ENCODE results near the gene HS6ST3.

HS6ST3 gene

GRCh38 chr13:96710166-96710862, 620.4 kb downstream of the HS6ST3 start:
- CTCF ChIA-PET: no interaction called here

GRCh38 chr13:96720446-96720845, 630.5 kb downstream of the HS6ST3 start:
- TF ChIP-seq PKNOX1 (IDR thresholded peaks at IDR 0.05) (no peak), TARDBP (IDR thresholded peaks at IDR 0.05) (no peak), NFRKB (IDR thresholded peaks at IDR 0.05) (no peak), FOXA1 (IDR thresholded peaks at IDR 0.05) (no peak), SUZ12 (IDR thresholded peaks at IDR 0.05) (no peak), BHLHE40 (IDR thresholded peaks at IDR 0.05; ENCODE audit: borderline replicate concordance) (no peak), ELF4 (IDR thresholded peaks at IDR 0.05) (no peak), FOXM1 (IDR thresholded peaks at IDR 0.05; ENCODE audit: borderline replicate concordance) (no peak), ZNF384 (IDR thresholded peaks at IDR 0.05) (no peak), HDGF (IDR thresholded peaks at IDR 0.05; ENCODE audit: borderline replicate concordance) (no peak), CTBP1 (IDR thresholded peaks at IDR 0.05; ENCODE audit: borderline replicate concordance) (no peak)
- ChIA-PET CTCF (no interaction called here), POLR2A (no interaction called here)
- DNase-seq (ENCODE audit: extremely low spot score): no peak

More at GRCh38 chr13:96710166-96710862, 620.4 kb downstream of the HS6ST3 start:
- POLR2A ChIA-PET: no interaction called here
- DNase-seq (ENCODE audit: extremely low spot score): no peak
- TF ChIP-seq ZNF384 (IDR thresholded peaks at IDR 0.05) (no peak), FOXK2 (IDR thresholded peaks at IDR 0.05) (no peak), L3MBTL2 (conservative IDR thresholded peaks at IDR 0.05) (no peak), CTBP1 (IDR thresholded peaks at IDR 0.05; ENCODE audit: borderline replicate concordance) (no peak), FOXA1 (IDR thresholded peaks at IDR 0.05) (no peak), LEF1 (IDR thresholded peaks at IDR 0.05; ENCODE audit: borderline replicate concordance) (no peak)

GRCh38 chr13:96726651-96727050, 636.7 kb downstream of the HS6ST3 start:
- TF ChIP-seq HDGF (IDR thresholded peaks at IDR 0.05; ENCODE audit: borderline replicate concordance): no peak
- no peak for TF ChIP-seq LEF1 (IDR thresholded peaks at IDR 0.05; ENCODE audit: borderline replicate concordance)
- TF ChIP-seq L3MBTL2 (conservative IDR thresholded peaks at IDR 0.05): no peak
- TF ChIP-seq CTBP1 (IDR thresholded peaks at IDR 0.05; ENCODE audit: borderline replicate concordance): no peak
- no peak for TF ChIP-seq ELF4 (IDR thresholded peaks at IDR 0.05)
- no peak for TF ChIP-seq ZNF384 (IDR thresholded peaks at IDR 0.05)
- TF ChIP-seq FOXM1 (IDR thresholded peaks at IDR 0.05; ENCODE audit: borderline replicate concordance): no peak
- no peak for TF ChIP-seq FOXA1 (IDR thresholded peaks at IDR 0.05)
- no peak for TF ChIP-seq NFRKB (IDR thresholded peaks at IDR 0.05)
- TF ChIP-seq BHLHE40 (IDR thresholded peaks at IDR 0.05; ENCODE audit: borderline replicate concordance): no peak
- no peak for TF ChIP-seq ARNT (IDR thresholded peaks at IDR 0.05)
- no peak for TF ChIP-seq SP1 (IDR thresholded peaks at IDR 0.05)
- TF ChIP-seq PKNOX1 (IDR thresholded peaks at IDR 0.05): no peak
- TF ChIP-seq FOXK2 (IDR thresholded peaks at IDR 0.05): no peak
- no peak for TF ChIP-seq SUZ12 (IDR thresholded peaks at IDR 0.05)
- no peak for TF ChIP-seq TARDBP (IDR thresholded peaks at IDR 0.05)
- ChIA-PET CTCF (no interaction called here), POLR2A (no interaction called here)
- DNase-seq (ENCODE audit: extremely low spot score): no peak

GRCh38 chr13:96728463-96728862, 638.6 kb downstream of the HS6ST3 start:
- ChIA-PET POLR2A (no interaction called here), CTCF (no interaction called here)
- no peak for TF ChIP-seq ELF4 (IDR thresholded peaks at IDR 0.05)
- TF ChIP-seq ARNT (IDR thresholded peaks at IDR 0.05): no peak
- no peak for TF ChIP-seq PKNOX1 (IDR thresholded peaks at IDR 0.05)
- no peak for TF ChIP-seq L3MBTL2 (conservative IDR thresholded peaks at IDR 0.05)

GRCh38 chr13:96730676-96731075, 640.8 kb downstream of the HS6ST3 start:
- DNase-seq (ENCODE audit: extremely low spot score): no peak
- ChIA-PET CTCF (interaction anchor here (0.7 kb wide), 1 partner anchor 58 kb away, joined by 3 read pairs; no protein-coding TSS in a partner anchor), POLR2A (no interaction called here)
- TF ChIP-seq ZNF384 (IDR thresholded peaks at IDR 0.05): no peak
- no peak for TF ChIP-seq FOXM1 (IDR thresholded peaks at IDR 0.05; ENCODE audit: borderline replicate concordance)
- no peak for TF ChIP-seq ELF4 (IDR thresholded peaks at IDR 0.05)
- no peak for TF ChIP-seq PKNOX1 (IDR thresholded peaks at IDR 0.05)
- TF ChIP-seq HDGF (IDR thresholded peaks at IDR 0.05; ENCODE audit: borderline replicate concordance): no peak
- no peak for TF ChIP-seq FOXK2 (IDR thresholded peaks at IDR 0.05)
- no peak for TF ChIP-seq TARDBP (IDR thresholded peaks at IDR 0.05)
- no peak for TF ChIP-seq ARNT (IDR thresholded peaks at IDR 0.05)
- no peak for TF ChIP-seq FOXA1 (IDR thresholded peaks at IDR 0.05)
- no peak for TF ChIP-seq SP1 (IDR thresholded peaks at IDR 0.05)

More at GRCh38 chr13:96728463-96728862, 638.6 kb downstream of the HS6ST3 start:
- no peak for DNase-seq (ENCODE audit: extremely low spot score)

GRCh38 chr13:96734499-96734898, 644.6 kb downstream of the HS6ST3 start:
- POLR2A ChIA-PET: no interaction called here
- no peak for TF ChIP-seq LEF1 (IDR thresholded peaks at IDR 0.05; ENCODE audit: borderline replicate concordance)
- TF ChIP-seq ARNT (IDR thresholded peaks at IDR 0.05): no peak
- TF ChIP-seq NFRKB (IDR thresholded peaks at IDR 0.05): no peak
- no peak for TF ChIP-seq ZNF384 (IDR thresholded peaks at IDR 0.05)
- TF ChIP-seq PKNOX1 (IDR thresholded peaks at IDR 0.05): no peak
- TF ChIP-seq TARDBP (IDR thresholded peaks at IDR 0.05): no peak
- DNase-seq (ENCODE audit: extremely low spot score): no peak
- CTCF ChIA-PET: no interaction called here

Measured in HEK293T (cell line).